GM12878 (cell line): ENCODE measurements around the gene SEMA3B. TPM values are rescaled to one million over a fixed set of nuclear protein-coding genes. Genes with fewer than 3 reads are reported as not detected.
A peak's percentile ranks its signal among the peaks of the same experiment; 100 is the strongest.

Experiments
- ATF3 ChIP-seq: IDR thresholded peaks from 2 replicates; pipeline ENCODE4 v1.6.1; 2011; ENCODE audit warnings: low read depth, mild to moderate bottlenecking, low read length, moderate library complexity, borderline replicate concordance; ENCODE audit errors: extremely low read depth
- BACH1 ChIP-seq: fragments of 450-650 bp; IDR thresholded peaks from 2 replicates; pipeline ENCODE4 v1.6.1; 2017; ENCODE audit warnings: mild to moderate bottlenecking, borderline replicate concordance
- E2F8 ChIP-seq: fragments of 450-650 bp; IDR thresholded peaks from 2 replicates; pipeline ENCODE4 v1.6.1; 2018; ENCODE audit warnings: mild to moderate bottlenecking, low read depth, moderate library complexity; ENCODE audit not compliant: partially characterized antibody
- FOS ChIP-seq: IDR thresholded peaks from 3 replicates; pipeline ENCODE4 v1.6.1; 2011; ENCODE audit warnings: borderline replicate concordance; ENCODE audit not compliant: insufficient read length; ENCODE audit errors: extremely low read depth
- HCFC1 ChIP-seq: fragments of 150-350 bp; IDR thresholded peaks from 2 replicates; pipeline ENCODE4 v1.6.1; 2014; ENCODE audit warnings: low read length
- HDGF ChIP-seq: fragments of 450-650 bp; IDR thresholded peaks from 2 replicates; pipeline ENCODE4 v1.6.1; 2016; ENCODE audit warnings: antibody characterized with exemption
- MEF2B ChIP-seq: fragments of 450-650 bp; IDR thresholded peaks from 2 replicates; pipeline ENCODE4 v1.6.1; 2018; ENCODE audit warnings: mild to moderate bottlenecking, moderate library complexity; ENCODE audit not compliant: partially characterized antibody, poor library complexity, severe bottlenecking
- MTA2 ChIP-seq: fragments of 450-650 bp; IDR thresholded peaks from 2 replicates; pipeline ENCODE4 v1.6.1; 2016; ENCODE audit warnings: low read depth, mild to moderate bottlenecking, moderate library complexity
- PRDM15 ChIP-seq: fragments of 450-650 bp; formaldehyde crosslinking; IDR thresholded peaks from 2 replicates; pipeline ENCODE4 v1.4.0; 2020; ENCODE audit warnings: mild to moderate bottlenecking, moderate library complexity
- YY1 ChIP-seq: IDR thresholded peaks from 2 replicates; pipeline ENCODE4 v1.6.1; 2011; ENCODE audit warnings: low read depth, mild to moderate bottlenecking, low read length
- ZNF592 ChIP-seq: fragments of 450-650 bp; IDR thresholded peaks from 2 replicates; pipeline ENCODE4 v1.6.1; 2017; ENCODE audit warnings: mild to moderate bottlenecking, moderate library complexity
- ZNF687 ChIP-seq: fragments of 450-650 bp; IDR thresholded peaks from 2 replicates; pipeline ENCODE4 v1.6.1; 2017; ENCODE audit warnings: mild to moderate bottlenecking, moderate library complexity
- polyA plus RNA-seq, 11 experiments: library from polyadenylated mRNA; depleted of rRNA in 4 of 11; unstranded in 6 of 11; stranded (reverse) in 5 of 11; fragments of >200 nt; fragmentation: Nextera tagmentation in 4 of 11; fragmentation: Illumina TruSeq in 1 of 11; extraction: Ambion mirVana in 4 of 11; extraction: Trizol in 1 of 11; gene quantifications; 1 replicate in 1 of 11; 2 replicates in 10 of 11; pipeline versions ENCODE4 v1.2.1 to v1.2.3, GENCODE V29; 2011 to 2016; ENCODE audit warnings: inconsistent platforms in 2 of 11, missing spikeins in 2 of 11, low read depth in 1 of 11
- total RNA-seq, 4 experiments: library from RNA; depleted of rRNA in 3 of 4; stranded (reverse); fragments of >200 nt in 3 of 4; fragmentation: Illumina TruSeq in 1 of 4; extraction: Trizol in 1 of 4; gene quantifications; 2 replicates each; pipeline versions ENCODE4 v1.2.1 to v1.2.3, GENCODE V29; 2013 to 2021

SEMA3B gene
- total and polyA plus RNA-seq, 10 of the 15 experiments (the other 5 are each of a cell fraction or from before 2014, with no cell fraction given), result 0.06 to 0.59 (median 0.14) TPM; not detected in 2

- TF ChIP-seq PRDM15 (CRISPR knock-in tag), result no peak
- TF ChIP-seq ZNF592, result no peak; the same call in 1 of the 2 replicates
- TF ChIP-seq MTA2, result no peak
- peak; percentile 82 for TF ChIP-seq ZNF687
- peak; percentile 81 for TF ChIP-seq YY1
- no peak for TF ChIP-seq HCFC1
- peak; percentile 79 for TF ChIP-seq BACH1
- no peak for TF ChIP-seq ATF3
- no peak for TF ChIP-seq FOS
- TF ChIP-seq MEF2B, result no peak
- no peak for TF ChIP-seq E2F8
- TF ChIP-seq HDGF, result no peak
Measured at GRCh38 chr3:50260027-50260941, 8.7 kb upstream of the SEMA3B start (continued).
